NCI-H226 (cell line): Measurements from ENCODE around the gene IL19.
"Not testable (repeated sequence)": the region's sequence is repeated elsewhere in the genome, so short reads cannot be mapped to it uniquely, and the experiment has no call there.

Experiments used
- DNase-seq: peaks from one replicate; pipeline ENCODE4 v3.0.0-alpha.2; 2015

IL19 gene

DNA sequence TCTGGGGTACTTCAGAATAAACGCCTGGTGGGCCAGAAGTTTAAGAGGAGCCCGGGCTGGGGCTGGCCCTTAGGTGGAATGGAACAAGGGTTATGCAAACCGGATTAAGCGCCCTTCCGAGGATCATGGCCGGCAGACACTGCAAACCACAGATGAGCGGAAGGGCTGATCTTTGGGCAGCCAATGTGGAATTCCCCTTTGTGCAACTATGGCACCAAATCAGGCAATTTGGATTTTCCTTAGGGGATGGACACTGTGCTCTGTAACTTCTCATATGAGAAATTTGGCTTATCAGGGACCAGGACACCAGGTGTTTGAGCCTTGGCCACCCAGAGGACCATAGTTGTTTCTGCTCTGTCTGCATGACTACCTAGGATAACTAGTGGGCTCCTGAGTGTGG lies 7.5 kb downstream of the IL19 start:
- DNase-seq, result no peak

GRCh38 chr1:206778911-206779310 lies 8.3 kb downstream of the IL19 start:
- not testable (repeated sequence) for DNase-seq

DNA sequence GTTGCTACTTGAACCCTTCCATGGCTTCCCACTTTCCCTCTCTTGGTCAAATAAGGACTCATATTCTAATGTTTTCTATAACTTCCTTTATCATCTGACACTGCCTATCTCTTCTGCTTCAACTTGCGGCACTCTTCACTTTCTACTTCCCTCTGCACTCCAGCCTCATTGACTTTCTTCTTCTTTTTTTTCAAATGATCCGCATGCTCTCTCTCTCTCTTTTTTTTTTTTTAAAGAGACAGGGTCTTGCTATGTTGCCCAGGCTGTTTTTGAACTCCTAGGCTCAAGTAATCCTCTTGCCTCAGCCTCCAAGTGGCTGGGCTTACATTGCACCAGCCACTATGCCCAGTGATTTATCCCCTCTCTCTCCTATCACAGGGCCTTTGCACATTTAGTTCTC lies 9.1 kb downstream of the IL19 start:
- no peak for DNase-seq

DNA sequence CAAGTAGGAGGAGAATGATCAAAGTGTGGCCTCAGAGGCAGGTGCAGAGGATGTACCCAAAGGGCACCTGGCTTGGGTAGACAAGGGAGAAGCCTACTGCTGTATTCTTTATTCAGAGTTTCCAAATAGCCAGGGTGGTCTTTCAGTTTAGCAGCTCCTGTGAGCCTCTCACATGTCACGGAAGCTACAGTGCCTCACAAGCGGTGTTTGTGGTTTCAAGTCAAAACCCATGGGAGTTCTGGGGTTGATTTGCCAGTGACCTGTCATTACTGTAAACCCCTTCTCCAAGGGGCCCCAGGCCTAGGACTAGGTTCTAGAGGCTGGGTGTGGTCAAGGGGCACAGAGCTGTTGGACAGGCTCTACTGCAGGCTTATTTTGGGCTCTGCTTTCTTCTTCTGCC lies 11.9 kb downstream of the IL19 start:
- no peak for DNase-seq

DNA sequence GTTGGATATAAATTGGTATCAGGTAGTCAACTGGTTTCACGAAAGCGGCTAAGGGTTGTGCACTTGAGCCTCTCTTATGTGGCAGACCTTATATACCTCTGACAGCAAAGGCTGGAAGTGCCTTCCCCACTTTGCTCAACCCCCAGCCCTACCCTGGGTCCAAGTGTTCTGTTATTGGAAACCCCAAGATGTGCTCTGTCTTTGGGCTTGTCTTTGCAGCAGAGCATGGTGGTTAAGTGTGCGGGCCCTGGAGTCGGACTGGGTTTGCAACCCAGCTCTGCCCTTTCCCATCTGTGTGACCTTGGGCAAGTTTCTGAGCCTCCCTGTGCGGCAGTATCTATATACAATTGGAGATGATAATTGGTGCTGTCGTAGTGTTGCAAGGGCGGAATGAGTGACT lies 12.9 kb downstream of the IL19 start:
- no peak for DNase-seq

DNA sequence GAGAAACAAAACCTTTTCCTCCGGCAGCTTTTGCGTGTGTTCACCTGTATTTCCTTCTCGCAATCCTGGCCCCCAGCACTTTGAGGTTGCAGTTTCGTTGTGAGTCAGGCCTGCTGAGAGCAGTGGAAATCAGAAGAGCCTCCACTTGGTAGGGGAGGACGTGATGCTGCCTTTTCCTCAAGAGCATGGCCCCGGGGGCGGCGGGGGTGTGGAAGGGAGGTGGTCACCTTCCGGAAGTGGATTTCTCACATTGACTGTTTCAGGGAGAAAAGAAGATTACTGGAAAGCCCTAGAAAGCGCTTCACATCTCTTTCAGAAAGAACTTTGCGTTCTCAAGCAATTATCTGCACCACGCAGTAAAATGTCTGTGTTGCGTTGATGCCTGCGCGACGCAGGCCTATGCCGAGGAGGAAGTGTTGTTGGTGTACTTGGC lies 13.9 kb downstream of the IL19 start:
- no peak for DNase-seq

GRCh38 chr1:206785182-206785765 lies 14.7 kb downstream of the IL19 start:
- DNase-seq, result no peak

DNA sequence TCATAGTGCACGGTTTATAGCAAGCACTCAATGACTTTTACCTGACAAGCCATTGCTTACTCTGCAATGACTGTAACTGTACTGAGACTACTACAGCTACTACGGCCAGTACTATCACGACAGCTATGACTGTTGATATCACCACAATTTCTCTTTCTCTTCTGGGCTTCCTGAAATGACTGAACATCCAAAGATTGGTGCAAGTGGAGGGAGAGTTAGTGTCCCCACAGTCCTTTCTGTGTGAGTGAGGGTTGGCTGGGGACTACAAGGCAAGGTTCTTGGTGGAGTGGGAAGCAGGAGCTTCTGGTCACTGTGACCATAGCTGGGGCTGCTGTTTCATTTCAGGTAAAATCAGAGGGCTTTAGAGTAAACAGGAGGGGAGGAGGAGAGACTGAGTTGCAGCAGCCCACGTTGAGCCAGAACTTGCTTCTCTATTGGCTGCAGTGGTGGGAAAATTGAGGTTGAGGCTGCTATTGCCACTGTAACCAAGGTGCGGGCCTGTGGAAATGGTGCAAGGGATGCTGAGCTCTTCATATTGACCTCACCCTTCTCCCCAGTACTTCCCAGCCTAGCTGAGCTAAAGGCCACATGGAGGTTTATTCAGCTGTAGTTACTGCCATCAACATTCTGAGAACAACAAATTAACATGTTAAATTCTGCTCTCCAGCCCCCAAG lies 15.8 kb downstream of the IL19 start:
- DNase-seq, result no peak

DNA sequence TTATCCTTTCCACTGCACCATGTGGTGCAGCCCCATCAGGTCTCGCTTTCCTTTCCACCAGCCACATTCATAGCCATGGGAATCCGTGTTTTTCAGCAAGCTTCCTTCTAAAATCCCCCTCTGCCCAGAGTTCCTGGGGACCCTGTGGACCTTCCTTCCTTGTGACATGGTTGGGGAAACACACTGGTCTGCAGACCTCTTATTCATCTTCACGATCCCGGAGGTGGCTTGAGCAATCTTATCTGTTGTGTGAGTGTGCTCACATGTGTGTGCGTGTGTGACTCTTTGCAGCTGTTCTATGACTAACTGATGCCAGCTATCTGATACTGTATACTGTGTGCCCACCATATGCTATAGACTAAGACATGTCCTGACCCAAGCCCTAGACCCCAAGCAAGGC lies 17.3 kb downstream of the IL19 start:
- no peak for DNase-seq

- DNase-seq, result no peak
These were observed 18.0 kb downstream of the IL19 start for GRCh38 chr1:206788487-206789050.

DNA sequence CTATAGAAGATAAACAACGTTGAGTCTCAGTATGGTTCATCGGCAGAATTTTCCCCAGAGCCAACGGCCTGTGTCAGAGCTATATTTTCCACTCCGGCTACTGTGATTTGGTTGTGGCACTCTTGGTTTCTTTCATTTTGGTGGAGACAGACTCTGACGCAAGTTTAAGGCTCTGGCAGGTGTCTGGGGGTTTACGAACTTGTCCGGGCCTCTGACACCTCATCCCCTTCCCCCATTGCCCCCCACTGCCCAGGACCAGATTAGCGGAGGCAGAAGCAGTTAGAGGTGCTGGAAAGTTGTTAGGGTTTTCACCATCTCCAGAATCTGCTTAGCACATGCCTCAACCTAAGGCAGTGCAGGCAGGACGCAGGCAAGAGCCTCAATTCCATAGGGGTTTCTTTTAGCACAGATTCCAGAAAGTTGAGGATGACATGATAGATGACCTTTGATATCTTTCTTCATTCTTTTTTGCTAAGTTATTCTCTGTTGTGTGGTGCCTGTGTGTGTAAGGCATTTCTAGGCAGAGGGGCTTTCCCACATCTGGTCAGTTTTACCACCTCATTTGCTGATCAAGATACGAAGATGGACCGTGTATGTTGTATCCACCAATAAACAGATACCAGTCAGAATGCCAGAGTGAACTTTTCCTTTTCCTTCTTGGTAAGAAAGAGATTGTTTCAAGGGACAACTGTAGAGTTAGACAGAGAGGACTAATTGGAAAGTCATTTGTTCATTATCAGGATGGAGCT lies 20.1 kb downstream of the IL19 start:
- DNase-seq, result no peak

DNA sequence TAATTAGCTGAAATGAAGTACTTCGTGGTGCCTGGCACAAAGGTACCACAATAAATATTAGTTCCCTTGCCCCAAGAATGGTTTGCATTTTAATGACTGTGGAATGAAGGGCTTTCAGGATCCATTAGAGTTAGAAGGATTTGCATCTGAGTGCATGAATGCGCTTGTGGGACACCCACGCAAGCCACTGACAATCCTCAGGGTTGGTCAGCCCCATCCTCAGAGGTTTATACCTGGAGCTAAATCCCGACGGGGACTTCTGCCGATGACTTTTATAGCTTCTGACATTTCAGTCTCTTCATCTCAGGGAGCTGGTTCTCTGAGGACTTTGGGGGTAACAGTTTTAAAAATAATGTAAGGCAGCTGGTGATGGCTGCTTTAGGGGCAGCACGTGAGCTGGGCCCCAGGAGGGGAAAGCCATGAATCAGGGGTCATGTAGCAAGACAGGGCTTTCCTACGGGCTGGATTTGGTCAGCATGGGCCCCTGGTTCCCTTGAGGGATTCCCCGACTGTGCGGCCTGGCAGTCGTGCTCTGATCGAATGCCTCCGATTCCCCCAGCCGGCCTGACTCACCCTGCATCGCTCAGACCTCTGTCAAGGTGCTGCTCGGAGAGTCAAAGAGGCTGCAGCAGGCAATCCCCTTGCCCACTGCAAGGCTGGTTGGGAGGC lies 22.5 kb downstream of the IL19 start:
- no peak for DNase-seq

DNA sequence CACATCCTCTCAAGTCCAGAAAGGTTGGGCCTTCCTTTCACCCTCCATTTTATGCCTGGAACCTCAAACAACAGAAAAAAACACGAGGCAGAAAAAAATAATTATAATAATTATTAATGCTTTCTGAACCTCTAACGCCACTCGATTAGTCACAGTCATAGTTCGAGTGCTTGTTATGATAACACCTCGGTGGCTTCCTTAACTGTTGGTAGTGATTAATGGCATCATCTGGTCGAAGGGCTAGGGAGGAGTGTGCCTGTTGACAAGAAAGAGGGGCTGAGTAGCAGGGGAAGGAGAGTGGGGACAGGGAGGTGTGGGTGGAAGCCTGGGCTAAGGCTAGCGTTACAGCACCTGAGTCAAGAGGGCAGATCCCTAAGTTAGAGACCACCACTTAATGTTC lies 23.0 kb downstream of the IL19 start:
- DNase-seq, result no peak

DNA sequence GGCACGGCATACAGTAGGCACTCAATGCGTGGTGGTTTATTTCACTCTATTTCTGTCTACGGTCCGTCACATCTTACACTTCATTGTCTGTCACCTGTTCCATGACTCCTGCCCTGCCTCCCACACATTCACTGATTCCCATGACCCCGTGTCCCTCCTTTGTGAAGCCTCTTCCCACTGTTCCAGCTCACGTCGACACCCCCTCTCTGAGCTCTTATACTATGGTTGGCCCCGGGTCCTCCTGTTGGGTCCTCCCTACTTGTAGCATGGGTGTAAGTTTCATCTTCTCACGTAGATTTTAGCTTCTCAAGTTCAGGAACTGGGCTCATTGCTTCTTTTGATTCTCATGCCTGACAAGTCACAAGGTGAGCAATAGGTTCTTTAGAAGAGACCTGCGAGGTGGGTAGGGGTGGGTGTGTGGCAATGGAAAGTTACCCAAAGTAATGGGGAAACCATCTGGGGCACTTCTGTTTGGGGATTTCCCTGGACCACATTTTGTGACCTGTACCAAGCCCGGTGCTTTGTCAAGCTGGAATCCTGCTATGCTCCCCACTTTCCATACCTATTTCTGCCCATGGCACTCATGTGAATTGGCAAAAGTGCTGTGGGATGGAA lies 23.8 kb downstream of the IL19 start:
- no peak for DNase-seq

DNA sequence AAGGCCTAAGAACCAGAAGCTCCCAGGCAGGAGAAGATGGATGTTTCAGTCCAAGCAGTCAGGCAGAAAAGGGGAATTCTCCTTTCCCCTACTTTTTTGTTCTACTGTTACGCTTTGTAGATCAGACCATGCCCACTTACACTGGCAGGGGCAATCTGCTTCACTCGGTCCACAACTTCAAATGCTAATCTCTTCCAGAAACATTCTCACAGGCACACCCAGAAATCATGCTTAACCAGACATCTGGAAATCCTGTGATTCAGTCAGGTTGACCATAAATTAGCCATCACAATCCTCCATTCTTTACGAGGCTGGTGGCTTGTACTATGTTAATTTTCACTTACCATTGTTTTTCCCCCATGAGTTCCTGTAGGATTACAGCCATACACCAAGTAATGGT lies 25.5 kb downstream of the IL19 start:
- no peak for DNase-seq

DNA sequence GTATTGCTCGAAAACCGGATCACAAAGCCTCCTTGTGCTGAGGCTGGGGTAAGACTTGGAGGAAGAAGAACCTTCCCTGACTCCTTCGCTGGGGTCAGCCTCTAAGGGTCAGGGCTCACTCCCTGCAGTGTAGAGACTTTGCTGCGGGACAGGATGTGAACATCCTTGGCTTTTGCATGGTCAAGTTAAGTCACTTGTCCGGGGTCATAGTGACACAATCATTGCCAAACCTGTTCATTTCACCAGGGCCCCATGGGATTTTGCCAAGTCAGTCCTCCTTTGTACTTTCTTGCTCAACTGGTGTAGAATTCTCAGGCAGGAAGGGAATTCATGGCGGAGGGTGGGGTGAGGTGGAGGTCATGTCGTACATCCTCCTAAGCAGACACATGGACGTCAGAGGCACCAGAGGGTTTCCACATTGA lies 26.4 kb downstream of the IL19 start:
- DNase-seq, result no peak

DNA sequence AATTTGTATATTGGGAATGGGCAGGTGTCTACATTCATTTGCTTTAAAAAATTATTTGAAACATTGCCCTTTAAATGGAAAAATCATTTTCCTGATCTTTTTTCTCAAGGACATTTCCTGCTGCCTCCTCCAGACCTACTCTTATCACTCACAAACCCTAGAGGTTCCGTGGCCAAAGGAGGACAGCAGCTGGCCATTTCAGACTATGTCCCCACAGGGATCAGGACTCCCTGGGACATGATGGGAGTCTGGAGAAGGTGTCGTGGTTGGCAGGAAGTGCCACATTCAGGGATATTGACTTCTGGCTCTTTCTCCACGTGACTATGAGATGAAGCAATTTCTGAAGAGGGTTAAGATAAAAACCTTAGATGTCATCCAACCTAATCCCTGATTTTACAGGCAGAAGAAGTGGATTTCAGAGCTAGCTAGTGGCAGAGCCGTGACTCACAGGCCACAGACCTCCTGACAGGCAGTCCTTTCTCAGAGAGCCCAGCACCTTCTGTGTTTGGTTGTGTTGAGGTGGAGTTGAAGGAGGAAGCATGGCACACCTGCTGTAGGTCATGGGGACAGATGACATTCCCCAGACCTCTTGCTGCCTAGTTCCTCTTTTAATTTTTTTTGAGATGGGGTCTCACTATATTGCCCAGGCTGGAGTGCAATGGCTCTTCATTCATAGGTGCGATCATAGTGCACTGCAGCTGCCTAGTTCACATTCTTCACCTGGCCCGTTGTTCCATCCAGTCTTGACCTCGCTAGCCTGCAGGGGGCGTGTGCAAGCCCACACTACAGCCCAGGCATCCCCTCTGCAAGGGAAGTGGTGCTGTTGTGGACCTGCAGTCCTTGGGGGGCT lies 27.2 kb downstream of the IL19 start:
- DNase-seq, result no peak

DNA sequence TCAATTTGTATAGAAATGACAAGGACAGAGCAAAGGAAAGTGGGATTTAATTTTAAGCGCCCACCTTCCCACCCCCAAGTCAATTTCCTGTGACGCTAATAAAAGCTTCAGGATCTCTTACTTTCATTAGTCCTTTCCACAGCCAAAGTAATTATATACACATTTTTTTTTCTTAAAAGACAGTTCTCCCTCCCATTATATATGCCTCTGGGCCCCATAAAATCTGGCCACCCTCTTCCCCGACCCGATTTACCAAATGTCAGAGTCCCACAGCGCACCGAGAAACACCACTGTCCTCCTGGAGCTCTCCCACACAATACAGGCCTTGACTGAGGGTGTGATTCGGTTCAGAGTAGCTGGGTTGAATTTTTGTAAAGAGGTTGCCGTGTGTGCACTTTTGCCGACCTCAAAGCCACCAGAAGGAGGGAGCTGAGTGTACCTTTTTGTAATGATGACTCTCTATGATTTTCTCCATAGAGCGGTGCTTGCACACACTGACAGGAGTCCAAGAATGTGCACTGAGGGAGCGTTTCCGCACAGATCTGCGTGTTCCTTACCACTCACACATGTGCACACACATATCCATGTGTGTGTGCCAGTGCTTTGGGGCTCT lies 27.9 kb downstream of the IL19 start:
- no peak for DNase-seq

- no peak for DNase-seq
These were observed 28.7 kb downstream of the IL19 start for GRCh38 chr1:206799311-206799710.

DNA sequence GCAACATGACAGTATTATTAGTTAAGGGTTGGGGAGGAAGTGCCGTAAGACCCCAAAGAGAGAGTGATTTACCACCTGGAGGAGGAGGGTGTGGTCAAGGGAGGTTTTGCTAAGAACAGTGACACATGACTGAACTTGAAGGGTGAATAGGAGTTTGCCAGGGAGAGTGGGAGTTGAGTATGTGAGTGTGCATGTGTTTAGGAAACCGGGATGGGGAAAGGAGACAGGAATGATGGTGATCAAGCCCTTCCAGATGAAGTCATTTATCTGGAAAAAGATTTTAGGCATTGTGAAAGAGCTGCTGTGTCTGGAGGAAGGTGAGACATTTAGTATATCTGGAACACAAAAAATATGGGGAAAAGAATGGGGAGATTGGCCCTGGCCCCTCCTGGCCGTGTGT lies 29.8 kb downstream of the IL19 start:
- DNase-seq, result peak; percentile 48

GRCh38 chr1:206800891-206801290 lies 30.3 kb downstream of the IL19 start:
- DNase-seq, result no peak

DNA sequence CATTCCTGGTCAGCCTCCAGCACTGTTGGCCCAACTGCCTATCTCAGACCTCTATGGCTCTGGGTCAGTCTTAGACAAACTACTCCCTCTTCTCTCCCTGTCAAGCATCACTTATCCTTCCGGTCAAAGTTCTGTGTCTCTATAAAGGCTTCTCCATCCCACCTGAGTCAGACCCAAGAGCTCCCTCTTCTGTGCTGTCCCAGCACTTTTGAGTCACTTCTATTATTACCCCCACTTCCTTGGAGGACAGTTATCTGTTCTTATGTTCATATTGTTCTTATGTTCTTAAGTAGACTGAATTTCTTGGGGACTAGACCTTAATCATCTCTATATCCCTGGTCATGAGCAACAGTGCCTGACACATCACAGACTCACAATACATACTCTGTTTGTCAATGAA lies 30.9 kb downstream of the IL19 start:
- DNase-seq, result no peak
